PC-9 (cell line): ENCODE results near the gene KAT6B. TPM values are rescaled to one million over a fixed set of nuclear protein-coding genes. Genes with fewer than 3 reads are reported as not detected.

Experiments used
- BruUV-seq: library from RNA; stranded (reverse); fragments of 400-500 nt; replicated peaks from 2 replicates; lab custom pipeline; 2021; lab: Mats Ljungman, UMichigan
- CTCF ChIA-PET: fragments of 300-600 bp; sonication (Branson Sonifier 250); formaldehyde crosslinking; loops from one replicate; lab custom pipeline; 2022; ENCODE audit warnings: antibody characterized with exemption; lab: Charles Lee
- POLR2A ChIA-PET: fragments of 300-600 bp; sonication (Branson Sonifier 250); formaldehyde crosslinking; loops from one replicate; lab custom pipeline; 2022; ENCODE audit warnings: antibody characterized with exemption; ENCODE audit not compliant: unreplicated experiment; lab: Charles Lee
- DNase-seq, 2 experiments: peaks; one replicate each; pipeline versions ENCODE4 v3.0.0 to v3.0.0-alpha.2; 2015 to 2022; ENCODE audit warnings: mixed read lengths in 1 of 2
- H2AFZ ChIP-seq: fragments of 200-600 bp; sonication (generic); 2 replicates; pipeline ENCODE4 v1.8.1; 2017; ENCODE audit warnings: antibody characterized with exemption
- H3F3A ChIP-seq: fragments of 200-600 bp; sonication (generic); 2 replicates; pipeline ENCODE4 v1.8.1; 2017; ENCODE audit warnings: antibody characterized with exemption, mild to moderate bottlenecking, low read depth; ENCODE audit not compliant: insufficient read depth
- H3K27ac ChIP-seq: fragments of 200-600 bp; sonication (generic); 2 replicates; pipeline ENCODE4 v1.6.1; 2016; ENCODE audit warnings: mixed run types
- H3K27me3 ChIP-seq: fragments of 200-600 bp; sonication (generic); 2 replicates; pipeline ENCODE4 v1.6.1; 2016; ENCODE audit warnings: low read depth, mixed run types; ENCODE audit not compliant: insufficient read depth
- H3K36me3 ChIP-seq: fragments of 200-600 bp; sonication (generic); 2 replicates; pipeline ENCODE4 v1.6.1; 2016; ENCODE audit warnings: low read depth, mixed run types
- H3K4me1 ChIP-seq: fragments of 200-600 bp; sonication (generic); replicated peaks from 2 replicates; pipeline ENCODE4 v1.6.1; 2016; ENCODE audit warnings: mixed run types; ENCODE audit not compliant: insufficient read depth
- H3K4me2 ChIP-seq: fragments of 200-600 bp; sonication (generic); 2 replicates; pipeline ENCODE4 v1.6.1; 2017; ENCODE audit warnings: mixed run types
- H3K4me3 ChIP-seq: fragments of 200-600 bp; sonication (generic); 2 replicates; pipeline ENCODE4 v1.6.1; 2016; ENCODE audit warnings: mixed run types
- H3K79me2 ChIP-seq: fragments of 200-600 bp; sonication (generic); 2 replicates; pipeline ENCODE4 v1.6.1; 2017; ENCODE audit warnings: low read depth, mixed run types
- H3K9me2 ChIP-seq: fragments of 200-600 bp; sonication (generic); 2 replicates; pipeline ENCODE4 v1.8.1; 2017; ENCODE audit warnings: mild to moderate bottlenecking; ENCODE audit not compliant: insufficient read depth
- H3K9me3 ChIP-seq: fragments of 200-600 bp; sonication (generic); 2 replicates; pipeline ENCODE4 v1.8.1; 2016; ENCODE audit warnings: low read depth; ENCODE audit not compliant: insufficient read depth
- H4K20me1 ChIP-seq: fragments of 200-600 bp; sonication (generic); 2 replicates; pipeline ENCODE4 v1.8.1; 2017; ENCODE audit not compliant: insufficient read depth
- EZH2 ChIP-seq: fragments of 200-600 bp; sonication (generic); IDR thresholded peaks from 2 replicates; pipeline ENCODE4 v1.8.0; 2017; ENCODE audit warnings: antibody characterized with exemption, low read depth
- intact Hi-C: fragments of 100-400 bp; cut with micrococcal nuclease; formaldehyde crosslinking; loops from one replicate; pipeline ENCODE4 v1.10.0; 2022; ENCODE audit not compliant: unreplicated experiment
- total RNA-seq: library from RNA; stranded (reverse); gene quantifications from 2 replicates; pipeline ENCODE4 v1.2.3, GENCODE V29; 2021
- TF ChIP-seq, protein P1 (sequence below): fragments of 200-600 bp; sonication (generic); conservative IDR thresholded peaks from 2 replicates; pipeline ENCODE4 v1.6.1; 2017; ENCODE audit warnings: mixed run types, antibody characterized with exemption, mild to moderate bottlenecking, moderate library complexity

The KAT6B gene
- total RNA-seq, 1 experiment from 2014 or later, result 30.9 TPM

- H3F3A ChIP-seq, result peaks cover 21% of the 10 kb centered on the region
- H3K27me3 ChIP-seq, result no peaks in the 10 kb centered on the region
- no peak for TF ChIP-seq EZH2
- intact Hi-C loops, result no loop called here
- DNase-seq, result no peak
- H3K9me3 ChIP-seq, result no peaks in the 10 kb centered on the region
- no peaks in the 10 kb centered on the region for H4K20me1 ChIP-seq
- no TSS peak for BruUV-seq
- H3K36me3 ChIP-seq, result no peaks in the 10 kb centered on the region
- no peaks in the 10 kb centered on the region for H3K9me2 ChIP-seq
- ChIA-PET POLR2A (no interaction called here), CTCF (no interaction called here)
- no peak overlapping the region for H3K4me2 ChIP-seq
- H3K27ac ChIP-seq, result no peak overlapping the region
- H3K4me1 ChIP-seq, result peaks cover 30% of the 10 kb centered on the region
- no peak overlapping the region for H3K4me3 ChIP-seq
- no peak overlapping the region for H2AFZ ChIP-seq
- peaks cover 17% of the 10 kb centered on the region for H3K79me2 ChIP-seq
These were observed 87.1 kb downstream of the KAT6B start for GRCh38 chr10:74913377-74913979.

GRCh38 chr10:74916283-74916682 is 89.9 kb downstream of the KAT6B start:
- POLR2A ChIA-PET, result interaction anchor here (0.7 kb wide), 2 partner anchors 9 to 26 kb away, joined by 3 to 4 read pairs; no protein-coding TSS in a partner anchor
- Histone ChIP-seq H2AFZ (no peak overlapping the region), H3K4me2 (no peak overlapping the region), H3K36me3 (no peaks in the 10 kb centered on the region), H3K79me2 (peaks cover 42% of the 10 kb centered on the region), H3K9me3 (no peaks in the 10 kb centered on the region), H3K27ac (peak overlapping the region; percentile 60), H3K27me3 (no peaks in the 10 kb centered on the region), H4K20me1 (no peaks in the 10 kb centered on the region), H3K9me2 (no peaks in the 10 kb centered on the region), H3K4me3 (no peak overlapping the region), H3K4me1 (peaks cover 48% of the 10 kb centered on the region), H3F3A (peaks cover 30% of the 10 kb centered on the region)
- no peak for TF ChIP-seq EZH2
- TF ChIP-seq, protein P1, sequence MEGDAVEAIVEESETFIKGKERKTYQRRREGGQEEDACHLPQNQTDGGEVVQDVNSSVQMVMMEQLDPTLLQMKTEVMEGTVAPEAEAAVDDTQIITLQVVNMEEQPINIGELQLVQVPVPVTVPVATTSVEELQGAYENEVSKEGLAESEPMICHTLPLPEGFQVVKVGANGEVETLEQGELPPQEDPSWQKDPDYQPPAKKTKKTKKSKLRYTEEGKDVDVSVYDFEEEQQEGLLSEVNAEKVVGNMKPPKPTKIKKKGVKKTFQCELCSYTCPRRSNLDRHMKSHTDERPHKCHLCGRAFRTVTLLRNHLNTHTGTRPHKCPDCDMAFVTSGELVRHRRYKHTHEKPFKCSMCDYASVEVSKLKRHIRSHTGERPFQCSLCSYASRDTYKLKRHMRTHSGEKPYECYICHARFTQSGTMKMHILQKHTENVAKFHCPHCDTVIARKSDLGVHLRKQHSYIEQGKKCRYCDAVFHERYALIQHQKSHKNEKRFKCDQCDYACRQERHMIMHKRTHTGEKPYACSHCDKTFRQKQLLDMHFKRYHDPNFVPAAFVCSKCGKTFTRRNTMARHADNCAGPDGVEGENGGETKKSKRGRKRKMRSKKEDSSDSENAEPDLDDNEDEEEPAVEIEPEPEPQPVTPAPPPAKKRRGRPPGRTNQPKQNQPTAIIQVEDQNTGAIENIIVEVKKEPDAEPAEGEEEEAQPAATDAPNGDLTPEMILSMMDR, result no peak
- BruUV-seq, result no TSS peak
- DNase-seq, result no peak
- intact Hi-C loops, result no loop called here
- CTCF ChIA-PET, result no interaction called here

DNA sequence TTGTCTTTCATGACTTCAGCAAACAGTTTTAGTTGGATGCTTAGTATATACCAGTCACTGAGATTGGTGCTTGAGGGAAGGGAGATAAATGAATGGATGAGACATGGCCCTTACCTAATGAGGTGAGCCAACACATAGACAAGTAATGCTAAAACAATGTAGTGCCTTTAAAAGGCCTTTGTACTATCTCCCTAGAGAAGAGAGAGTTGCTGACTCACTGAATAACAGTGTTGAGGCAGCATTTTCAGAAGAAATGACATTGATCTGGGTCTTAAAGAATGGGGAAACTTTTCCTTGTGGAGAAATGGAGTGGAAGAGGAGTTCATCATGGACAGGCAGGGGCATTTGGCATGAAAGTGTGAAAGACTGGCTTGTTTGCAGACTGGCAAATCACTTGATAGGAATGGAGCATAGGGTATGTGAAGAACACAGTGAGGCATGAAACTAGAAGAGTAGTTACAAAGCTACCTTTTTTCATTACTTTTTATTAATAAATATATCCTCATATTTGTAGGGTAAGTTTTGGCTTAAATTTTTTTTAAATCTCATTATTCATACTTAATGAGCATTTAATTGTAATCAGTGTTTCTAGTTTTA is 91.2 kb downstream of the KAT6B start:
- H3K9me2 ChIP-seq, result no peaks in the 10 kb centered on the region
- H3K36me3 ChIP-seq, result no peaks in the 10 kb centered on the region
- peak; percentile 36 to 94 for DNase-seq
- ChIA-PET CTCF (no interaction called here), POLR2A (interaction anchor here (0.6 kb wide), 1 partner anchor 358 kb away, joined by 3 read pairs; no protein-coding TSS in a partner anchor)
- H4K20me1 ChIP-seq, result no peaks in the 10 kb centered on the region
- no peaks in the 10 kb centered on the region for H3K27me3 ChIP-seq
- H3K79me2 ChIP-seq, result peaks cover 55% of the 10 kb centered on the region
- intact Hi-C loops, result no loop called here
- H3K4me2 ChIP-seq, result peak overlapping the region; percentile 17
- peaks cover 61% of the 10 kb centered on the region for H3K4me1 ChIP-seq
- H3K4me3 ChIP-seq, result no peak overlapping the region
- no peak overlapping the region for H2AFZ ChIP-seq
- peaks cover 43% of the 10 kb centered on the region for H3F3A ChIP-seq
- TF ChIP-seq, protein P1, result no peak
- no peak for TF ChIP-seq EZH2
- no peaks in the 10 kb centered on the region for H3K9me3 ChIP-seq
- no TSS peak for BruUV-seq
- H3K27ac ChIP-seq, result peak overlapping the region; percentile 60
